A673 (cell line): ENCODE measurements around the gene ISM2.

Experiments
- EZH2 ChIP-seq: fragments of 200-600 bp; sonication (generic); IDR thresholded peaks from 2 replicates; pipeline ENCODE4 v1.6.1; 2017; ENCODE audit warnings: borderline replicate concordance, low read depth, mild to moderate bottlenecking, mixed read lengths, antibody characterized with exemption, low read length; ENCODE audit not compliant: poor library complexity, severe bottlenecking
- TF ChIP-seq, protein P1 (sequence below): fragments of 300-800, 200-600 bp; sonication (generic); conservative IDR thresholded peaks from 2 replicates; pipeline ENCODE4 v1.5.1; 2017; ENCODE audit warnings: low read depth, mild to moderate bottlenecking, antibody characterized with exemption, low read length, moderate library complexity, mixed read lengths

DNA sequence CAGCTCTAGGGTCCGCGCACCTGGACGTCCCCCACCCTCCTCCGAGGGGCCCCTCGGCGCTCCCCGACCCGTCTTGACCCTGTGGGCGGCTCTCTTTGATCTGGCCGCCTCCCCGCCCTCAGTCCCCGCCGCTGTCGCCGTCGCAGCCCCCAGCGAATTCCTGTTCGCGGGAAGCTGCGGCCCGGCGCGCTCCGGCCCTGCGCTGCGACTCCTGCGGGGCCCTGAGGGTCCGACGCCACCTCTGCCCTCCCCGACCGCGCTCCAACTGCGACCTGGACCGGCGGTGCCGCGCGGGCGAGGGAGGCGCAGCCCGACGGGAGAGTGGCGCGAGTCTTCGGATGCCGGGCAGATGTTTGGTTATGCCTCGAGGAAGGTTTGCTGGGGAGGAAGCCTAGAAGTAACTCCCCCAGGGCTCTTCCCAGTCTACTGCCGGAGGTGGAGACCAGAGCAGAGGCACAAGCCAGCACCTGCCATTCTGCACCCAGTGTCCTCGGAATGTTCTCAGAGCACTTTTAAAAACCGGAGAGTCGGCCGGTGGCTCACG is 440 bp upstream of the ISM2 start:
- TF ChIP-seq, protein P1, sequence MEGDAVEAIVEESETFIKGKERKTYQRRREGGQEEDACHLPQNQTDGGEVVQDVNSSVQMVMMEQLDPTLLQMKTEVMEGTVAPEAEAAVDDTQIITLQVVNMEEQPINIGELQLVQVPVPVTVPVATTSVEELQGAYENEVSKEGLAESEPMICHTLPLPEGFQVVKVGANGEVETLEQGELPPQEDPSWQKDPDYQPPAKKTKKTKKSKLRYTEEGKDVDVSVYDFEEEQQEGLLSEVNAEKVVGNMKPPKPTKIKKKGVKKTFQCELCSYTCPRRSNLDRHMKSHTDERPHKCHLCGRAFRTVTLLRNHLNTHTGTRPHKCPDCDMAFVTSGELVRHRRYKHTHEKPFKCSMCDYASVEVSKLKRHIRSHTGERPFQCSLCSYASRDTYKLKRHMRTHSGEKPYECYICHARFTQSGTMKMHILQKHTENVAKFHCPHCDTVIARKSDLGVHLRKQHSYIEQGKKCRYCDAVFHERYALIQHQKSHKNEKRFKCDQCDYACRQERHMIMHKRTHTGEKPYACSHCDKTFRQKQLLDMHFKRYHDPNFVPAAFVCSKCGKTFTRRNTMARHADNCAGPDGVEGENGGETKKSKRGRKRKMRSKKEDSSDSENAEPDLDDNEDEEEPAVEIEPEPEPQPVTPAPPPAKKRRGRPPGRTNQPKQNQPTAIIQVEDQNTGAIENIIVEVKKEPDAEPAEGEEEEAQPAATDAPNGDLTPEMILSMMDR: no peak
- no peak for TF ChIP-seq EZH2
